ENCODE data around the gene NRTN.
"Not testable (repeated sequence)": the region's sequence is repeated elsewhere in the genome, so short reads cannot be mapped to it uniquely, and the experiment has no call there.

The NRTN gene, protein sequence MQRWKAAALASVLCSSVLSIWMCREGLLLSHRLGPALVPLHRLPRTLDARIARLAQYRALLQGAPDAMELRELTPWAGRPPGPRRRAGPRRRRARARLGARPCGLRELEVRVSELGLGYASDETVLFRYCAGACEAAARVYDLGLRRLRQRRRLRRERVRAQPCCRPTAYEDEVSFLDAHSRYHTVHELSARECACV

DNA sequence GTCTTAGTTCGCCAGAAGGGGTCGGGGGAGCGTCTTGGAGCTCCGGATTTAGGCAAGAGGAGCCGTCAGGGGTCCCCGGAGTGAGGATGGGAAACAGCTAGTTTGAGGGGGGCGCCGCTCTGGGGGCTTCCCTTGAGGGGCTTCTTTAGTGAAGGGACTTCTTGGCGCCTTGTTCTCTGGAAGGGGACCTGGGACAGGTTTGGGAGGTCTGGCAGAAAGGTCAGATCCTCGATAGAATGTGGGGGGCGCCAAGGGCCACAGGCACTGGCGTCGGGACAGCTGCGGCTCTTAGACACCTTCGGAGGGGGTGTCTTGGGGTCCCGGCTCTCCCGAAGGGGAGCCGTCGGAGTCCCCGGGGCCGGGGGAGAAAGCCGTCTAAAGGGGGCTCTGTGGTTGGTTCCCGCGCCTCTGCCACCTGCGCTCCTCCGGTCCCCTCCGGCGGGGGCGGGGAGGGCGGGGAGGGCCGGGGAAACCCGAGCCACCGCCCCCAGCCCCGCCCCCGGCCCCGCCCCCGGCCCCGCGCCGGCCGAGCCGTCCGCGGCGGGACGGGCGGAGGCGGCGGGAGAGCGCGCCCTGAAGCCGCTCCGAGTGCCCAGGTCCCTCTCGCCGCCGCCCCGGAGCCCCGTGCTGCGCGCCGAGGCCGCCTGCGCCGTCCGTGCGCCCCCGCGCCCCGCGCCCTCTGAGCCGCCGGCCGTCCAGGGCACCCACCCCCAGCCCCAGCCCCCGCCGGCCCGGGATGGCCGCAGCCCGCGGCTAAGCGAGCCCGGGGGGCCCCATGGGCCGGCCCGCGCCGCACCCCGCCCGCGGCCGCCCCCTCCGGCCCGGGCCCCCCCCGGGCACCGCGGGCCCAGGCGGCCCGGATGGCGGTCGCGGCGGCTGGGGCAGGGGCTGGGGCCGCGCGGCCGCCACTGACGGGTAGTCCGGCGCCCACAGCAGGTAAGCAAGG lies at the start of gene NRTN:
NRTN (plus strand) TSS at position 552 of the 946 bp plus-strand sequence. CDS start 19,099 bp downstream, outside the sequence.
- DNase-seq, result no peak

DNA sequence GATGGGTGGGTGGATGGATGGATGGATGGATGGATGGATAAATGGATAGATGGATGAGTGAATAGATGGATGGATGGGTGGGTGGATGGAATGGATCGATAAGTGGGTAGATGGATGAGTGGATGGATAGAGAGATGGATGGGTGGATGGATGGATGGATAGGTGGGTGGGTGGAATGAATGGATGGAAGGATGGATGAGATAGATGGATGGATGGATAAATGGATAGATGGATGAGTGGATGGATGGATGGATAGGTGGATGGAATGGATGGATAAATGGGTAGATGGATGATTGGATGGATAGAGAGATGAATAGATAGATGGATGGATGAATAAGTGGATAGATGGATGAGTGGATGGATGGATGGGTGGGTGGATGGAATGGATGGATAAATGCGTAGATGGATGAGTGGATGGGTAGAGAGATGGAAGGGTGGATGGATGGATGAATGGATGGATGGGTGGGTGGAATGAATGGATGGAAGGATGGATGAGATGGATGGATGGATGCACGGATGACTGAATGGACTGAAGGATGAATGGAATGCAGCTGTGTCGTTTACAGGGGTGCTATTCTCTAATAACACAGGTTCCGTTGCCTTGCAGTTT lies 42.2 kb upstream of the NRTN start:
- DNase-seq, result no peak

DNA sequence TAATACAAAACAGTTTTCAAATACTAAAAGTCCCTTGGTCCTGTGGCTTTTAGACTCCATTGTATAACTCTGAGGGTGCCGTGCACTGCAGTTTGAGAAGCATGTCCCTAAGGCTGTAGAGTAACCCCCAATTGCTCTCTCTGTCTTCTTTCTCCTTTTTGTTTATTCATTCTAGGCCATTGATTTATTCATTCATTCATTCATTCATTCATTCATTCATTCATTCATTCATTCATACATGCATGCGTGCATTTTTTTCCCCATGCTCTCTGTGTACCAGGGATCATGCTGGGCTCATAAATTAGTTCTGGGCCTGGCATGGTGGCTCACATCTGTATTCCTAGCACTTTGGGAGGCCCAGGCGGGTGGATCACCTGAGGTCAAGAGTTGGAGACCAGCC lies 39.6 kb upstream of the NRTN start:
- no peak for DNase-seq

DNA sequence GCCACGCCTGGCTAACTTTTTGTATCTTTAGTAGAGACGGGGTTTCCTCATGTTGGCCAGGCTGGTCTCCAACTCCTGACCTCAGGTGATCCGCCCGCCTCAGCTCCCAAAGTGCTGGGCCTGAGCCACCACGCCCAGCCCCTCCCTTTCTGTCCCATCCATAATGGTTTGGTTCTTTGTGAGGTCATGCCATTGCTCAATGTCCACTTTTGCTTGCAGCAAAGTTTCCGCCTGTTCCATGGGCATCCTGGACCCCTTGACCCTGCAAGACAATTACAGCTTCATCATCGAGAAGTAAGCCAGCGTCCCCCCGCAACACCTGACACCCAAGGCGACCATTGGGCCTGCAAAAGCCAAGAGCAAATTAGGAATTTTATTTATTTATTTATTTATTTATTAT lies 36.9 kb upstream of the NRTN start:
- DNase-seq, result no peak

DNA sequence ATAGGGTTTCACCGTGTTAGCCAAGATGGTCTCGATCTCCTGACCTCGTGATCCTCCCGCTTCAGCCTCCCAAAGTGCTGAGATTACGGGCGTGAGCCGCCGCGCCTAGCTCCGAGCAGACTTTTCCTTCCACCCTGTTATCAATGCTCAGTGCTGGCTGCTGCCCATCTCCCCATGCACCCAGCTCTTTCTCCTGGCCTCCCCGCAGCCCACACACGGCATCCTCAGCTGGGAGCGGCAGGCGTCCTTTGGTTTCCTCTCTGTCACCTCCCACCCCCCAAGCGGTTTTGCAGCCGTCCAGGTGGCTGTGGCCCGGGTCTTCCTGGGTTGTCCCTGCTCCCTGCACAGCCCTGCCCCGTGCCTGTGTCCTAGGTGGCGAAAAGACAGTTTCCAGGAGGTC lies 32.5 kb upstream of the NRTN start:
- no peak for DNase-seq

DNA sequence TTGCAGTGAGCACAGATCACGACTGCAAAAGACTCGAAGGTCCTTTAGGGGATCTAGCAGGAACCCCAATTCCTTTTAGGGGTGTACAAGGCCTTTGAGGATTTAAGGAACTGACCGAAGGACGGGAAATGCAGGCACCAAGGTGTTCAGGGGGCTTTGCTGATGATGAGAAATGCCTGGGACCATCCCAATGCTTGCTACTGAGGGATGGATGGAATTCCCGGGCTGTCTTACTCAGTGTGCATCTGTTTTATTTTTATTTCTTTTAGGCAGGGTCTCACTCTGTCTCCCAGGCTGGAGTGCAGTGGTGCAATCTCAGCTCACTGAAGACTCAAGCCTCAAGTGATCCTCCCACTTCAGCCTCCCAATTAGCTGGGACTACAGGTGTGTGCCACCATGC lies 31.6 kb upstream of the NRTN start:
- no peak for DNase-seq

DNA sequence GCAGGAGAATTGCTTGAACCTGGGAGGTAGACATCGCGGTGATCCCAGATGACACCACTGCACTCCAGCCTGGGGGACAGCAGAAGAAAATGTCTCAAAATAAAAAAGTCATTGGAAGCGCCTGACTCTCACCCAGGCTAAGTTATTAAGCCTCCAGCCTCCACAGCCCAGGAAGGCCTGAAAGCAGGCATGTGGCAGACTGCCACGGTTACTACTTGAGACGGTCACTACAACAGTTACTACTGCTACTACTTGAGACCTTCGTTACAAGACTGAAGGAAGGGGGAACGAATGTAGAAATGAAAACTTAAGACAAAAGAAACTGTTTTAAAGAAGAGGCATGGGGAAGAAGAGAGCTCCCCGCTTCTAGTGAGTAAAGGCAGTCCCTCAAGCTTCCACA lies 29.9 kb upstream of the NRTN start:
- no peak for DNase-seq

DNA sequence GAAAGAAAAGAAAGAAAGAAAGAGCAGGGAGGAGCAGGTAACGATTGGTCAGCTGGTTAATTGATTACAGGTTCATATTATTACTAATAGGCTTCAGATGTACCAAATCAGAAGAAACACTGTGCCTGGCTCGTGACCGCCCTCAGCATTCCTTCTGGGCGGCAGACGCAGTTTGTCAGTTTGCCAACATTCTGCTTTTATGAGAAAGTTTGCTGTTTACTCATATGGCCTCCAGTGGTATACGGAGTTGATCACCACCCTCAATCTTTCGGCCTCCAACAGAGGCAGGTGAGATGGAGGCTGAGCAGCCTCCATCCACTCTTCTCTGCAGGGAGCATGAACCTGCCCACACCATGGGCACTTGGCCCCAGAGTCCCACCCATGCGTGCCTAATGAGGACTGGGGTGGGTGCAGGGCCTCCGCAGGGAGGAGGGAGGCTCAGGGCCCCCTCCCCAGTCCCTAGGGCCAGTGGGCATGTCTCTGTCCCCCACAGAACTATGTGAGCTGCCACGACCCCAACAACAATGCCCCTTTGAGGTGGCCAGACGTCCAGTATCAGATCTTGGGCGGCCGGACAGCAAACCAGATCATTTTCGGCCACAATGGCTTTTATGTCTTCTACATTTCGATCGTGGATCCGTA lies 29.1 kb upstream of the NRTN start:
- no peak for DNase-seq

DNA sequence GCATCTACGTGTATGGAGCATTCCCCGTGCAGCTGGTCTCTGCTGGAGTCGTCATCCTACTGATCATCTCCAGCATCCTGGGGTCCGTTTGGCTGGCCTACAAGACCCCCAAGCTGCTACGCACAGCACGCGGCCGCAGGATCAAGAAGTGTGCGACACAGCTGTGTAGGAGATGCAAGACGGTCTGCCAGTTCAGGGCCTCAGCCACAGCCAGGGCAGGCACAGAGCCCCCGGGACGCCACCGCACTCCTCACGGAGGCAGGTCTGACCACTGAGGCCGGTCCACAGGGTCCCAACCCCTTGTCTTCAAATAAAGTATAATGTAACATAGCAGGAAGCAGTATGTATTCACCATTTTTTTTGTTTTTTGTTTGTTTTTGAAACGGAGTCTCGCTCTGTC lies 26.5 kb upstream of the NRTN start:
- no peak for DNase-seq

DNA sequence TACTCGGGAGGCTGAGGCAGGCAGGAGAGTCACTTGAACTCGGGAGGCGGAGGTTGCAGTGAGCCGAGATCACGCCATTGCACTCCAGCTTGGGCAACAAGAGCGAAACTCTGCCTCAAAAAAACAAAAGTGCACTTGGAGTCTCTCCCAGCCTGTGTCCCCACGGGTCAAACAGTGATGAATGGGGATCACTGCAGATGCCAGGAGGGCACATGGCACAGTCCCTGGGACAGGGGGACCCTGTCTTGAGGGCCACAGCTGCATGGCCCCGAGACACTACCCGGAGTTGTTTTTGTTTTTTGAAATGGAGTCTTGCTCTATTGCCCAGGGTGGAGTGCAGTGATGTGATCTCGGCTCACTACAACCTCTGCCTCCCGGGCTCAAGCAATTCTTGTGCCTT lies 24.0 kb upstream of the NRTN start:
- not testable (repeated sequence) for DNase-seq

DNA sequence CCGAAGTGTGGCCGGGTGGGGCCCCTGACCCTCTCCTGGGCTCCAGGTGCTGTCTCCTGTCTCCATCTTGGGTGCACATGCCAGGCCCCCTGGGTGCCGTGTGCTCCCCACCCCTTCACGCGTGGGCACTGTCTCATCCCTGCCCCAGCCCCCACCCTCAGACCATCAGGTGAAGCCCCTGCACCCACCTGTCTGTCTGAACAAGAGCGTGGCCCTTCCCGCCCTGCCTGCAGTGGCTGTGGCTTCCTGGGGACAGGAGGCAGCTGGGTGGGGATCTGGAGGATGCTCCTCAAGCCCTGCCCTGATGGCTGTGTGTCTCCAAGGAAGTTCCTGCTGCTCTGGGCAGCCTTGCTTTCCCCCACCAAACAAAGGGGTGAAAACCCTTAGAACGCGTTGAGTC lies 22.5 kb upstream of the NRTN start:
- DNase-seq, result no peak

DNA sequence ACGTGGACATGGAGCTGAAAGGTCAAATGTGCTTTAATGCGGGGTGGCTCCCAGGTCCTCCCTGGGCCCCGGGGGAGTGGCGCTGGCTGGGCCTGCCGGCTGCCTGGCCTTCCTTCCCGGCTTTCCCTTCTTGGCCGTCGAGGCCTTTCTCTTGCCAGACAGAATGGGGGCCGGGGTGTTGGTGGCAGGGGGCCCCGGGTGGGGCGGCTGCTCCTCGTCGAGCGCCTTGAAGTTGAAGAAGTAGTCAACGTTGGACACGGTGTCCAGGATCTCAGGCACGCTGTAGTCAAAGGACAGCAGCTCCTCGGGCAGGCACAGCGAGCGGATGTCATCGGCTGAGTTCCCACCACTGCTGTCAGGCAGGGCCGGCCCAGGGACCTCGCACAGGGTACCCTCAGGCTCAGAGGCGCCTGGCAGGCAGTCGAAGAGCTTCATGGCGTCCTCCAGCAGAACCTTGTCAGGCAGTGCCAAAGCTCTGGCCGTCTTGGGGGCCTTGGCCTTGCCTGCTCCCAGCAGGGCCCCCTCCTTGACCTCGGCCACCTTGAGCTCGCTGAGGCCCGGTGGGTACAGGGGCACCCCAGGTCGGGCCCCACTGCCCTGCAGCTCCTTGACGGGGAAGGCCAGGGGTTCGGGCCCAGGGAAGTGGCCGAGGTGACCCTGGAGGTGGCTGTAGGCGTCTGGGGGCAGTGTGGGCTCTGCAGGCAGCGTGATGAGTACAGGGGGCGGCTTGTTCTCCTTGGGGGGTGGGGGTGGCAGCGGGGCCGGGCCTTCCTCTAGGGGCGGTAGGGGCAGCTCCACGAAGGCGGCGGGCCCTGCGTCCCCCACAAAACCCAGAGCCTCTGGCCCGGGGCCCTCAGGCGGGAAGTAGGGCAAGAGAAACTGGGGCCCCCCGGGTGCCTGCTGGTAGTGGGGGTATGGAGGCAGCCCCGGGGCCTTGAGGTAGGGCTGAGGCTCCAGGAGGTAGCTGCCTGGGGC lies 21.6 kb upstream of the NRTN start:
- no peak for DNase-seq

DNA sequence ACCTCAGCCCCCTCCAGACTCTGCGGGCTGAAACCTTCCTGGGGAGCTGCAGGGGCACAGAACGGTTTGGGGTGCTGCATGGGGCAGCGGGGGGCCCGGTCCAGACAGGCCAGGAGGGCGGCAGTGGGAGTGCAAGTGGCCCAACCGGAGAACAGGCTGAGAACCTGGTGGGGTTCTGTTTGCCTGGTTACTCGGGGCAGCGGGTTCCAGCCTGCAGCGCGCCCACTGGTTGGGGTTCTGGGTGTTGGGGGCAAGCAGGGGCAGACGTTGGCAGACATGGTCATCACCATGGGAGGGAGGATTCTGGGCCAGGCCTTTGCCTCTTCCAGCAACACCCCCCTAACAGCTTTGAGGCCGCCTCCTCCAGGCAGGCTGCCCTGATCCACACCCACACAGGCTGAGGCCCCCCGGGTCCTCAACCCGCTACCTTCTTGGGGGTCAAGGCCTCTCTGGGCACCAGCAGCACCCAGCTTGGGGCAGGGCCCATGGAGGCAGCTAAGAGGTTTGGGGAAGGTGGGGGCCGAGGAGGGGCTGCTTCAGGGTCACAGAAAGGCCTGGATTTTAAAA lies 20.2 kb upstream of the NRTN start, which contains the start of gene PRR22:
PRR22 (minus strand) TSS at position 166 of the 567 bp plus-strand sequence; CDS start at position 80, 86 bp downstream.
- no peak for DNase-seq

DNA sequence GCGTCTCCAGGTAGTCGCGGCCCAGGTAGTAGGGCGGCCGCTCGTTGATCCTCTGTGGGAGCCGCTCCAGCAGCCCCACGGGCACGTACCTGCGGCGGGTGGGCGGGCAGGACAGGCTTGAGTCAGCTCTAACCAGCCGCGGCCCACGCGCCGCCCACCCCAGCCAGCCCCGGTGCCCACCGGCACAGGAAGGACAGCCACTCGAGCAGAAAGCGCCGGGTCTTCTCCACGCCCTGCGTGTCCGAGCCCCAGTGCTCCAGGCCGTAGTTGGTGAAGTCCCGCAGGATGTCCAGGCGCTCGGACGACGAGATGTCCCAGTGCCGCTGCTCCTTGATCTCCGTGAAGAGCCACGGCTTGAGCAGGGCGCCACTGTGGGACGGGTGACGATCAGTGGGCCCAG lies 19.4 kb upstream of the NRTN start:
- DNase-seq, result no peak

DNA sequence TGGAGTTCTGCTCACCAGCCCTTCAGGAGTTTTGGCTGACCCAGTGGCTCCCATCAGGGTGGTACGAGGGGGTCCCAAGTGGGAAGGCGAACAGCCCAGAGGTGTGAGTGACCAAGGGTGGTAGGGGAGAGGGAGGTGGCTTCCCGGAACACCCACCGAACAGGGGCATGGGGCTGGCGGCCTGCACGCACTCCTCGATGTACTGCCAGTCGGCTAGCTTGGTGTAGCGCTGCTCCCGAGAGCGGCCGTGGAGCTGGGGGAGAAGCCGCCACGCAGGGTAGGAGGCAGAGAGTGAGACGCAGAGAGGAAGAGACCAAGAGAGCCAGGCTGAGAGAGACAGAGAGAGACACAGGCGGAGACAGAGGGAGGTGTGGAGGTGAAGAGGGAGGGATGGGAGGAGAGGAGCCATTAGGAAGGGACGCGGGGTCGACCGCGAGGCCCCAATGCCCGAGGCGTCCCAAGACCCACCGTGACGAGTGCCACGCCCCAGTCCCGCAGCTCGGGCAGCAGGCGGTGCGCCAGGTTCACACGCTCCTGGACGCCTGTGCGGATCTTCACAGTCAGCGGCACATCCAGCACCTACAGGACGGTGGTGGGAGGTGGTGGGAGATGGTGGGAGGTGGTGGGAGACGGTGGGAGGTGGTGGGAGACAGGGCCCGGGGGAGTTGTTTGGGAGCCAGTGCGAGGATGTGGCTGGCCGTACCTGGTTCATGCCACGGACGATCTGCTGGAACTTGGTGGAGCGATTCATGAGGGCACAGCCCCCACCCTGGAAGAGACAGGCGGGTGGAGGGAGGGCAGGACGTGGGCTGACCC lies 18.1 kb upstream of the NRTN start:
- no peak for DNase-seq

DNA sequence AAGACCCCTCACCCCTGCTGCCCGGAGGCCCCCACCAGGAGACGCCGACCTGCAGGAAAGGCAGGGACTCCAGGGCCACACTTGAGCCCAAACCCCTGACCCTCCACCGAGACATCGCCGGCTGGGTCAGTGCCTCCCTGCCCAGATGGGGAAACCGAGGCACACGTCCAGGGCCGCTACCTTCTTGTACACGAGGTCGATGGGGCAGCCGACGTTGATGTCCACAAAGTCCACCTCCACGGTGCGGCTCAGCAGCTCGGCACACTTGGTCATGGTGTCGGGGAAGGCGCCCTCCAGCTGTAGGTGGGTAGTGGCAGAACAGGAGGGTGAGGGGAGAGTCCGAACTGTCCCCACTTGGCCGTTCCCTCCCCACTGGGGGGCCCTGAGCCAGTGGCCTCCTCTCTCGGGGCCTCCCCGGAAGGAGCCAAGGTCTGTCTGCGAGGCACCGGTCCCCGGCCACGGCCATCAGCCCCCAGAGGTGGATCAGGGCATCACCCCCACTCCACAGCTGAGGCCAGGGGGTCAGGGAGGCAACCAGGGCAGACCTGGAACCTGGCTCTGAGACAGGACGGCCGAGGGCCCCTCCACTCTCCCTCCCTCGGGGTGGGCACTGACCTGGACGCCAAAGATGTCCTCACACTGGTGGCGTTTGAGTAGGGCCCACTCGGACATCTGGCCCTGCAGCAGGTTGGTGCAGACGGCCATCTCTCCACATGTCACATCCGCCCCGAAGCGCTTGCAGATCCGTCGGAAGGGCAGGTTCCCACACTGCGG lies 17.3 kb upstream of the NRTN start:
- no peak for DNase-seq

DNA sequence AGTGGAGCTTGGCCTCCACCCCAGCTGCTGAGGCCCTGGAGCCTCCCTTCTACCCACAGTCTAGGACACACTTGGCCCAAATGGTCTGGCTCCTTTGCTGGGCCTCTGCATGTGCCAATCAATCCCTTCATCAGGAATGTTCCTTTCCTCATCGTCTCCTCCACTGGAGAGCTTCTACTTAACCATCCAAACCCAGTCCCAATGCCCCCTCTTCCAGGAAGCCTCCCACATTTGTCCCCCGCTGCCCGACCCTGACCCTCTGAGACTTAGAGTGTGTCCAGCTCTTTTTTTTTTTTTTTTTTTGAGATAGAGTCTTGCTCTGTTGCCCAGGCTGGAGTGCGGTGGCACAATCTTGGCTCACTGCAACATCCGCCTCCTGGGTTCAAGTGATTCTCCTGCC lies 16.4 kb upstream of the NRTN start:
- no peak for DNase-seq

DNA sequence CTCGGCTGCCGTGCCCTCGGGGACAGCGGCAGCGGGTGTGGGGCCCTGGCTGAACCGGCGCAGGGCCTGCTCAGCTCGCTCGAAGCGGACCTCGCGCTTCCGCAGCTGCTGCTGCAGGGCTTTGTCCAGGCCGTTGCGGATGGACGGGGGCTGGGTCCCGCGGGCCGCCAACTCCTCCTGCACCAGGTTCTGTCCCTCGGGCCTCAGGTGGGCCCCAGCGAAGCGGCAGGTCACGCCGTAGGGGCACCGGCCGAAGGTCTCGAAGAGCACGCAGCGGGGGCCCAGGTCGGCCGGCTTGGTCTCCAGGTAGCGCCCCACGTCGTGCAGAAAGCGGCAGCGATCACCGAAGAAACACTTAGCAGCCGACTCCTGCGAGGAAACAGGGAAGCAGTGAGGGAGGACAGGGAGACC lies 15.5 kb upstream of the NRTN start:
- DNase-seq, result no peak

DNA sequence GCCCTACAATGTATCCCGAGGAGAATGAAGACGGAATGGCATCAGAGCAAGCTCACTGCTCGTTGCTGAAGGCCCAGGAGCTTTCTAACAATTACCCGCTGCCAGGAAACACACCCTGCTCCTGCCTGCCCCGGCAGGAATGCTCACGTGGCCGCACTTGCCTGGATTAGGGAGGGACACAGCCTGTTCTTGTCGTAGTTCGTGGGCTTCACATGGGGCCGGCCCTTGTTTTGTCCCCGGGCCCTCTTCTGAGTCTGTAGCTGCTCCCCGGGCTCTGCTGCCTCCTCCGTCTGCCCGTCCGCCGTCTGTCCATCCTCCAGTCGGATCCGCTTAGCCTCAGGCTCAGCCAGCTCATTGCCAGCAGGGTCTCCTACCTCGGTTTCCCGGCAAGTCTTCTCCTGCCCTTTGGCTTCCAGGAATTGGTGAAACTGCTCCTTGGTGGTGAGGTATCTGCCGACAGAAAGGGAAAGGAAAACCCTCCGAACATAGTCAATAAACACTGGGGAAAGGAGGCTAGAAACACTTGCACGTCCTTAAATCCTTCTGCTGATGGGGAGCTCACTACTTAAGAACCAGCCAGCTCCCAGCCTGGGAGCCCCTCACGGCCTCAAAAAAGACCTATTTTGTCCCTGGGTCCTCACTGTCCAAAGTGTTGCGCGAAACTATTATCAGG lies 14.8 kb upstream of the NRTN start:
- no peak for DNase-seq
